Large intestine (tissue), 3 donors: ENCODE measurements around the gene XPO6. TPM values are rescaled to one million over a fixed set of nuclear protein-coding genes. Genes with fewer than 3 reads are reported as not detected.

Experiments
- DNase-seq, 2 donors: peaks; one replicate each; pipeline versions ENCODE4 v3.0.0 to v3.0.0-alpha.2; 2013
- H3K27ac ChIP-seq: one replicate; pipeline ENCODE4 v1.5.1; 2013; ENCODE audit warnings: low read length
- H3K27me3 ChIP-seq: 2 replicates; pipeline ENCODE4 v1.6.1; 2013; ENCODE audit warnings: low read length; ENCODE audit not compliant: control insufficient read depth, insufficient read depth
- H3K36me3 ChIP-seq: 2 replicates; pipeline ENCODE4 v1.6.1; 2013; ENCODE audit warnings: low read length; ENCODE audit not compliant: control insufficient read depth, insufficient read depth
- H3K4me1 ChIP-seq: one replicate; pipeline ENCODE4 v1.6.1; 2013; ENCODE audit warnings: low read length; ENCODE audit not compliant: control insufficient read depth, insufficient read depth
- H3K4me3 ChIP-seq: one replicate; pipeline ENCODE4 v1.5.1; 2013; ENCODE audit warnings: low read length
- H3K9me3 ChIP-seq: one replicate; pipeline ENCODE4 v1.6.1; 2013; ENCODE audit warnings: mild to moderate bottlenecking, low read depth, low read length, moderate library complexity; ENCODE audit not compliant: control insufficient read depth
- WGBS: methylation state at CpG from one replicate; pipeline ENCODE4 v1.1.5; 2013; ENCODE audit warnings: low lambda C conversion rate; ENCODE audit not compliant: insufficient coverage; 5-methylcytosine and 5-hydroxymethylcytosine counted together
- polyA plus RNA-seq: library from polyadenylated mRNA; unstranded; fragments of 120-200 nt; gene quantifications from one replicate; pipeline ENCODE4 v1.2.1, GENCODE V29; 2013

Gene XPO6
- polyA plus RNA-seq, 1 donor = 63.4 TPM

GRCh38 chr16:28105954-28106353 lies 105.8 kb downstream of the XPO6 start:
- no peak overlapping the region for H3K4me3 ChIP-seq
- H3K9me3 ChIP-seq = no peaks in the 10 kb centered on the region
- no peaks in the 10 kb centered on the region for H3K4me1 ChIP-seq
- DNase-seq = no peak
- H3K27ac ChIP-seq = no peak overlapping the region
- peaks cover 91% of the 10 kb centered on the region for H3K36me3 ChIP-seq
- H3K27me3 ChIP-seq = no peaks in the 10 kb centered on the region
- no CpG with 5 or more reads among the region's 7 CpGs for WGBS

- no peaks in the 10 kb centered on the region for H3K9me3 ChIP-seq
- peaks cover 93% of the 10 kb centered on the region for H3K36me3 ChIP-seq
- no peaks in the 10 kb centered on the region for H3K4me1 ChIP-seq
- no peak overlapping the region for H3K27ac ChIP-seq
- H3K27me3 ChIP-seq = no peaks in the 10 kb centered on the region
- WGBS = no CpG with 5 or more reads among the region's 3 CpGs
- H3K4me3 ChIP-seq = no peak overlapping the region
- no peak for DNase-seq
Measured at GRCh38 chr16:28105297-28105696, 106.5 kb downstream of the XPO6 start.

GRCh38 chr16:28104404-28104803 lies 107.4 kb downstream of the XPO6 start:
- no peak overlapping the region for H3K27ac ChIP-seq
- WGBS = no CpG with 5 or more reads among the region's 16 CpGs

GRCh38 chr16:28103516-28104170 lies 108.1 kb downstream of the XPO6 start:
- no peaks in the 10 kb centered on the region for H3K4me1 ChIP-seq
- DNase-seq = no peak
- H3K27me3 ChIP-seq = no peaks in the 10 kb centered on the region
- peaks cover 97% of the 10 kb centered on the region for H3K36me3 ChIP-seq
- H3K9me3 ChIP-seq = no peaks in the 10 kb centered on the region
- no peak overlapping the region for H3K4me3 ChIP-seq
- WGBS = 100% methylated on average over 4 of the region's 14 CpGs
- H3K27ac ChIP-seq = no peak overlapping the region

More at GRCh38 chr16:28104404-28104803, 107.4 kb downstream of the XPO6 start:
- no peak for DNase-seq
- H3K27me3 ChIP-seq = no peaks in the 10 kb centered on the region
- H3K36me3 ChIP-seq = peaks cover 94% of the 10 kb centered on the region
- H3K4me3 ChIP-seq = no peak overlapping the region
- no peaks in the 10 kb centered on the region for H3K4me1 ChIP-seq
- H3K9me3 ChIP-seq = no peaks in the 10 kb centered on the region

- no peak for DNase-seq
- 100% methylated on average over 1 of the region's 6 CpGs for WGBS
- H3K4me3 ChIP-seq = no peak overlapping the region
- H3K9me3 ChIP-seq = no peaks in the 10 kb centered on the region
- H3K36me3 ChIP-seq = peaks cover 93% of the 10 kb centered on the region
- no peak overlapping the region for H3K27ac ChIP-seq
- no peaks in the 10 kb centered on the region for H3K27me3 ChIP-seq
- no peaks in the 10 kb centered on the region for H3K4me1 ChIP-seq
Measured at GRCh38 chr16:28101533-28101890, 110.3 kb downstream of the XPO6 start.

GRCh38 chr16:28100810-28101532 lies 110.8 kb downstream of the XPO6 start:
- H3K4me3 ChIP-seq = no peak overlapping the region
- no peak overlapping the region for H3K27ac ChIP-seq
- WGBS = no CpG with 5 or more reads among the region's 14 CpGs
- H3K4me1 ChIP-seq = no peaks in the 10 kb centered on the region
- no peak for DNase-seq
- H3K9me3 ChIP-seq = no peaks in the 10 kb centered on the region
- H3K27me3 ChIP-seq = no peaks in the 10 kb centered on the region
- peaks cover 88% of the 10 kb centered on the region for H3K36me3 ChIP-seq

- Histone ChIP-seq H3K4me3 (no peak overlapping the region), H3K9me3 (no peaks in the 10 kb centered on the region), H3K4me1 (no peaks in the 10 kb centered on the region), H3K36me3 (peaks cover 71% of the 10 kb centered on the region), H3K27me3 (no peaks in the 10 kb centered on the region), H3K27ac (no peak overlapping the region)
- WGBS = no CpG with 5 or more reads among the region's 20 CpGs
- no peak for DNase-seq
Measured at GRCh38 chr16:28098959-28099945, 112.5 kb downstream of the XPO6 start.

GRCh38 chr16:28098171-28098958 lies 113.4 kb downstream of the XPO6 start:
- no peaks in the 10 kb centered on the region for H3K4me1 ChIP-seq
- WGBS = no CpG with 5 or more reads among the region's 21 CpGs
- H3K27ac ChIP-seq = no peak overlapping the region
- no peaks in the 10 kb centered on the region for H3K27me3 ChIP-seq
- H3K9me3 ChIP-seq = no peaks in the 10 kb centered on the region
- DNase-seq = no peak
- no peak overlapping the region for H3K4me3 ChIP-seq
- peaks cover 62% of the 10 kb centered on the region for H3K36me3 ChIP-seq

- Histone ChIP-seq H3K4me1 (no peaks in the 10 kb centered on the region), H3K36me3 (peaks cover 51% of the 10 kb centered on the region), H3K27me3 (no peaks in the 10 kb centered on the region), H3K27ac (no peak overlapping the region), H3K9me3 (no peaks in the 10 kb centered on the region), H3K4me3 (no peak overlapping the region)
- DNase-seq = no peak
- no CpG with 5 or more reads among the region's 17 CpGs for WGBS
Measured at GRCh38 chr16:28096983-28097899, 114.5 kb downstream of the XPO6 start.
